Loucy (cell line): Measurements from ENCODE around the gene UBR1.
A peak's percentile ranks its signal among the peaks of the same experiment; 100 is the strongest.

Experiments used
- H2AFZ ChIP-seq: fragments of 200-600 bp; sonication (generic); 2 replicates; pipeline ENCODE4 v1.6.0; 2016; ENCODE audit warnings: antibody characterized with exemption, mild to moderate bottlenecking, low read length, moderate library complexity
- H3F3A ChIP-seq: fragments of 200-600 bp; 2 replicates; pipeline ENCODE4 v1.6.0; 2016; ENCODE audit warnings: antibody characterized with exemption, low read depth, mild to moderate bottlenecking
- H3K27me3 ChIP-seq: fragments of 200-600 bp; sonication (generic); 2 replicates; pipeline ENCODE4 v1.6.1; 2014; ENCODE audit warnings: low read length, mild to moderate bottlenecking; ENCODE audit not compliant: insufficient read depth, poor library complexity, severe bottlenecking
- H3K36me3 ChIP-seq: fragments of 200-600 bp; sonication (generic); 2 replicates; pipeline ENCODE4 v1.6.1; 2016; ENCODE audit warnings: low read length; ENCODE audit not compliant: insufficient read depth
- H3K4me1 ChIP-seq: fragments of 200-600 bp; sonication (generic); 2 replicates; pipeline ENCODE4 v1.5.1; 2014; ENCODE audit warnings: low read length, mild to moderate bottlenecking; ENCODE audit not compliant: insufficient read depth, poor library complexity, severe bottlenecking
- H3K4me2 ChIP-seq: fragments of 200-600 bp; sonication (generic); 2 replicates; pipeline ENCODE4 v1.6.0; 2014; ENCODE audit warnings: antibody characterized with exemption, low read length, low read depth, mild to moderate bottlenecking; ENCODE audit not compliant: poor library complexity, severe bottlenecking
- H3K4me3 ChIP-seq: fragments of 200-600 bp; sonication (generic); 2 replicates; pipeline ENCODE4 v1.5.1; 2014; ENCODE audit warnings: low read length, mild to moderate bottlenecking, mixed read lengths; ENCODE audit not compliant: poor library complexity, severe bottlenecking
- H3K79me2 ChIP-seq: fragments of 200-600 bp; sonication (generic); 2 replicates; pipeline ENCODE4 v1.6.1; 2014; ENCODE audit warnings: low read length; ENCODE audit not compliant: insufficient read depth
- H3K9ac ChIP-seq: fragments of 200-600 bp; sonication (generic); 2 replicates; pipeline ENCODE4 v1.6.0; 2014; ENCODE audit warnings: mild to moderate bottlenecking, low read depth, low read length, moderate library complexity; ENCODE audit not compliant: poor library complexity, severe bottlenecking
- H3K9me2 ChIP-seq: fragments of 200-600 bp; sonication (generic); replicated peaks from 2 replicates; pipeline ENCODE4 v1.6.1; 2016; ENCODE audit warnings: low read depth, low read length, mixed read lengths
- H3K9me3 ChIP-seq: fragments of 200-600 bp; sonication (generic); 2 replicates; pipeline ENCODE4 v1.6.1; 2014; ENCODE audit warnings: mild to moderate bottlenecking, antibody characterized with exemption, low read length, low read depth; ENCODE audit not compliant: insufficient read depth
- H4K20me1 ChIP-seq: fragments of 200-600 bp; sonication (generic); 2 replicates; pipeline ENCODE4 v1.6.0; 2014; ENCODE audit warnings: antibody characterized with exemption, low read length, mild to moderate bottlenecking; ENCODE audit not compliant: insufficient read depth, poor library complexity, severe bottlenecking
- CTCF ChIP-seq: fragments of 200-600 bp; sonication (generic); conservative IDR thresholded peaks from 2 replicates; pipeline ENCODE4 v1.5.1; 2014; ENCODE audit warnings: mild to moderate bottlenecking, antibody characterized with exemption, low read length
- EZH2phosphoT487 ChIP-seq: fragments of 200-600 bp; IDR thresholded peaks from 2 replicates; pipeline ENCODE4 v1.6.1; 2018; ENCODE audit warnings: antibody characterized with exemption, mild to moderate bottlenecking, moderate library complexity, borderline replicate concordance

The UBR1 gene

GRCh38 chr15:42919799-42920518 is 185.9 kb downstream of the UBR1 start:
- H3K4me3 ChIP-seq: peak overlapping the region; percentile 88
- peaks cover 51% of the 10 kb centered on the region for H3K79me2 ChIP-seq
- H3K9me2 ChIP-seq: no peaks in the 10 kb centered on the region
- peak overlapping the region; percentile 94 for H3K4me2 ChIP-seq
- no peaks in the 10 kb centered on the region for H3K9me3 ChIP-seq
- H3K4me1 ChIP-seq: peaks cover 39% of the 10 kb centered on the region
- no peaks in the 10 kb centered on the region for H3K27me3 ChIP-seq
- peaks cover 32% of the 10 kb centered on the region for H4K20me1 ChIP-seq
- H3K9ac ChIP-seq: peak overlapping the region; percentile 81
- no peaks in the 10 kb centered on the region for H3K36me3 ChIP-seq
- 0 out of 2 replicates have a peak, but pooled peaks cover 4% of the 10 kb centered on the region for H3F3A ChIP-seq
- TF ChIP-seq EZH2phosphoT487: no peak
- TF ChIP-seq CTCF: no peak
- peak overlapping the region; percentile 71 for H2AFZ ChIP-seq

- peaks cover 54% of the 10 kb centered on the region for H3K79me2 ChIP-seq
- peak overlapping the region; percentile 94 for H3K4me2 ChIP-seq
- TF ChIP-seq CTCF: no peak
- H4K20me1 ChIP-seq: peaks cover 32% of the 10 kb centered on the region
- H3F3A ChIP-seq: 0 out of 2 replicates have a peak, but pooled peaks cover 4% of the 10 kb centered on the region
- peaks cover 42% of the 10 kb centered on the region for H3K4me1 ChIP-seq
- H3K4me3 ChIP-seq: peak overlapping the region; percentile 88
- H3K27me3 ChIP-seq: no peaks in the 10 kb centered on the region
- peak overlapping the region; percentile 81 for H3K9ac ChIP-seq
- no peaks in the 10 kb centered on the region for H3K9me3 ChIP-seq
- H3K36me3 ChIP-seq: no peaks in the 10 kb centered on the region
- H2AFZ ChIP-seq: no peak overlapping the region
- no peaks in the 10 kb centered on the region for H3K9me2 ChIP-seq
These were observed 186.5 kb downstream of the UBR1 start for GRCh38 chr15:42919308-42919707.

- H3K9me3 ChIP-seq: no peaks in the 10 kb centered on the region
- H3F3A ChIP-seq: 0 out of 2 replicates have a peak, but pooled peaks cover 4% of the 10 kb centered on the region
- peak overlapping the region; percentile 88 for H3K4me3 ChIP-seq
- H3K9ac ChIP-seq: peak overlapping the region; percentile 81
- no peaks in the 10 kb centered on the region for H3K27me3 ChIP-seq
- no peak overlapping the region for H2AFZ ChIP-seq
- H3K79me2 ChIP-seq: peaks cover 56% of the 10 kb centered on the region
- no peaks in the 10 kb centered on the region for H3K36me3 ChIP-seq
- peak overlapping the region; percentile 94 for H3K4me2 ChIP-seq
- H4K20me1 ChIP-seq: peaks cover 32% of the 10 kb centered on the region
- no peaks in the 10 kb centered on the region for H3K9me2 ChIP-seq
- H3K4me1 ChIP-seq: peaks cover 42% of the 10 kb centered on the region
- no peak for TF ChIP-seq EZH2phosphoT487
- no peak for TF ChIP-seq CTCF
These were observed 187.8 kb downstream of the UBR1 start for GRCh38 chr15:42918047-42918446.
